A549 (cell line): Measurements from ENCODE around the gene DLX1.

ENCODE experiments used
- CBX2 ChIP-seq: fragments of 200-600 bp; sonication (generic); IDR thresholded peaks from 2 replicates; pipeline ENCODE4 v1.6.1; 2016; ENCODE audit warnings: low read depth, mild to moderate bottlenecking, borderline replicate concordance
- CEBPB ChIP-seq, 2 experiments: fragments of >200 bp in 1 of 2; sonication (Bioruptor Twin) in 1 of 2; formaldehyde crosslinking in 1 of 2; IDR thresholded peaks; 2 replicates each; pipeline ENCODE4 v1.6.1; 2012 to 2016
- EP300 ChIP-seq, 2 experiments: fragments of >200 bp; sonication (Bioruptor Twin); formaldehyde crosslinking; IDR thresholded peaks; 2 replicates in 1 of 2; 3 replicates in 1 of 2; pipeline ENCODE4 v1.6.1; 2016 to 2017
- JUN ChIP-seq, 2 experiments: fragments of >200 bp; sonication (Bioruptor Twin); formaldehyde crosslinking; IDR thresholded peaks; 2 replicates in 1 of 2; 3 replicates in 1 of 2; pipeline ENCODE4 v1.6.1; 2016 to 2017
- JUNB ChIP-seq: fragments of >200 bp; sonication (Bioruptor Twin); formaldehyde crosslinking; IDR thresholded peaks from 2 replicates; pipeline ENCODE4 v1.6.1; 2016
- POLR2A ChIP-seq: IDR thresholded peaks from 2 replicates; pipeline ENCODE4 v1.6.1; 2012; ENCODE audit warnings: mild to moderate bottlenecking, low read length
- TF ChIP-seq, protein P1 (sequence below): fragments of >200 bp; sonication (Bioruptor Twin); formaldehyde crosslinking; IDR thresholded peaks from 3 replicates; pipeline ENCODE4 v1.5.1; 2016
- TF ChIP-seq, protein P2 (sequence below): fragments of 150-350 bp; IDR thresholded peaks from 2 replicates; pipeline ENCODE4 v1.6.1; 2014; ENCODE audit warnings: low read depth, mild to moderate bottlenecking, low read length

DNA sequence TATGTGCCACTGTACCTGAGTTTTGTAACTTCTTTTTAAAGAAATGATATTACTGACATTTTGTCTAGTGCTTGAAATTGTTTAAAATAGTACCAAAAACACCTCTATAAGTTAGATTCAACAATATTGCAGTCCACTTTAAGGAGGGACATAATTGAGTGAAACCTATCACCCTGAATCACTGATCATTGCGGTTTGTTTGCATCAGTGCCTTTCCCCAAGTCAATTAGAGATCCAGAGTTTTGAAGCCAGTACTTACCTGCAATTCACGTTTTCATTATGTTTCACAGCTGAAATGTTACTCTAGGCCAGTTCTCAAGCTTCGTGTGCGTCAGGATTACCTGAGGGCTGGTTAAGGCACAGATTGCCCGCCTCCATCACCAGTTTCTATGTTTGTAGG lies 26.6 kb upstream of the DLX1 start:
- TF ChIP-seq POLR2A = no peak
- TF ChIP-seq, protein P1, sequence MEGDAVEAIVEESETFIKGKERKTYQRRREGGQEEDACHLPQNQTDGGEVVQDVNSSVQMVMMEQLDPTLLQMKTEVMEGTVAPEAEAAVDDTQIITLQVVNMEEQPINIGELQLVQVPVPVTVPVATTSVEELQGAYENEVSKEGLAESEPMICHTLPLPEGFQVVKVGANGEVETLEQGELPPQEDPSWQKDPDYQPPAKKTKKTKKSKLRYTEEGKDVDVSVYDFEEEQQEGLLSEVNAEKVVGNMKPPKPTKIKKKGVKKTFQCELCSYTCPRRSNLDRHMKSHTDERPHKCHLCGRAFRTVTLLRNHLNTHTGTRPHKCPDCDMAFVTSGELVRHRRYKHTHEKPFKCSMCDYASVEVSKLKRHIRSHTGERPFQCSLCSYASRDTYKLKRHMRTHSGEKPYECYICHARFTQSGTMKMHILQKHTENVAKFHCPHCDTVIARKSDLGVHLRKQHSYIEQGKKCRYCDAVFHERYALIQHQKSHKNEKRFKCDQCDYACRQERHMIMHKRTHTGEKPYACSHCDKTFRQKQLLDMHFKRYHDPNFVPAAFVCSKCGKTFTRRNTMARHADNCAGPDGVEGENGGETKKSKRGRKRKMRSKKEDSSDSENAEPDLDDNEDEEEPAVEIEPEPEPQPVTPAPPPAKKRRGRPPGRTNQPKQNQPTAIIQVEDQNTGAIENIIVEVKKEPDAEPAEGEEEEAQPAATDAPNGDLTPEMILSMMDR = no peak
- TF ChIP-seq CBX2 = no peak
- TF ChIP-seq EP300 (IDR thresholded peaks at IDR 0.05) = no peak
- no peak for TF ChIP-seq JUN (IDR thresholded peaks at IDR 0.05)
- TF ChIP-seq JUNB = no peak
- TF ChIP-seq CEBPB (IDR thresholded peaks at IDR 0.05) = no peak
- TF ChIP-seq, protein P2, sequence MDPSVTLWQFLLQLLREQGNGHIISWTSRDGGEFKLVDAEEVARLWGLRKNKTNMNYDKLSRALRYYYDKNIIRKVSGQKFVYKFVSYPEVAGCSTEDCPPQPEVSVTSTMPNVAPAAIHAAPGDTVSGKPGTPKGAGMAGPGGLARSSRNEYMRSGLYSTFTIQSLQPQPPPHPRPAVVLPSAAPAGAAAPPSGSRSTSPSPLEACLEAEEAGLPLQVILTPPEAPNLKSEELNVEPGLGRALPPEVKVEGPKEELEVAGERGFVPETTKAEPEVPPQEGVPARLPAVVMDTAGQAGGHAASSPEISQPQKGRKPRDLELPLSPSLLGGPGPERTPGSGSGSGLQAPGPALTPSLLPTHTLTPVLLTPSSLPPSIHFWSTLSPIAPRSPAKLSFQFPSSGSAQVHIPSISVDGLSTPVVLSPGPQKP = no peak
